OCI-LY7 (cell line): ENCODE data around the gene LBX2. TPM values are rescaled to one million over a fixed set of nuclear protein-coding genes. Genes with fewer than 3 reads are reported as not detected.
A peak's percentile ranks its signal among the peaks of the same experiment; 100 is the strongest.

ENCODE experiments used
- BruUV-seq: library from RNA; stranded (reverse); fragments of 400-500 nt; replicated peaks from 2 replicates; lab custom pipeline; 2021; lab: Mats Ljungman, UMichigan
- CTCF ChIA-PET: fragments of 300-600 bp; sonication (Branson Sonifier 250); formaldehyde crosslinking; loops from one replicate; lab custom pipeline; 2022; ENCODE audit warnings: antibody characterized with exemption; ENCODE audit not compliant: unreplicated experiment; lab: Charles Lee
- POLR2A ChIA-PET: fragments of 300-600 bp; sonication (Branson Sonifier 250); formaldehyde crosslinking; loops from one replicate; lab custom pipeline; 2022; ENCODE audit warnings: antibody characterized with exemption; lab: Charles Lee
- DNase-seq: peaks from one replicate; pipeline ENCODE4 v3.0.0-alpha.2; 2015; ENCODE audit warnings: low spot score
- H2AFZ ChIP-seq: fragments of 200-600 bp; sonication (generic), shearing (Covaris generic); 2 replicates; pipeline ENCODE4 v1.6.1; 2014; ENCODE audit warnings: mild to moderate bottlenecking, antibody characterized with exemption, low read length, moderate library complexity
- H3K27ac ChIP-seq: fragments of 200-600 bp; sonication (generic); 2 replicates; pipeline ENCODE4 v1.5.1; 2014; ENCODE audit warnings: mixed run types, low read depth, mild to moderate bottlenecking, moderate library complexity, low read length, inconsistent platforms; ENCODE audit not compliant: poor library complexity, severe bottlenecking
- H3K36me3 ChIP-seq: fragments of 200-600 bp; sonication (generic); 2 replicates; pipeline ENCODE4 v1.6.1; 2014; ENCODE audit warnings: mild to moderate bottlenecking, antibody characterized with exemption, low read length, moderate library complexity, mixed read lengths; ENCODE audit not compliant: insufficient read depth
- H3K4me1 ChIP-seq: fragments of 200-600 bp; sonication (generic); 2 replicates; pipeline ENCODE4 v1.5.1; 2014; ENCODE audit warnings: mild to moderate bottlenecking, low read length; ENCODE audit not compliant: insufficient read depth, poor library complexity, severe bottlenecking
- H3K4me2 ChIP-seq: fragments of 200-600 bp; sonication (generic); 2 replicates; pipeline ENCODE4 v1.6.1; 2014; ENCODE audit warnings: mild to moderate bottlenecking, low read length
- H3K4me3 ChIP-seq: fragments of 200-600 bp; sonication (generic); 2 replicates; pipeline ENCODE4 v1.5.1; 2014; ENCODE audit warnings: mild to moderate bottlenecking, low read depth, low read length; ENCODE audit not compliant: poor library complexity, severe bottlenecking
- H3K79me2 ChIP-seq: fragments of 200-600 bp; sonication (generic); 2 replicates; pipeline ENCODE4 v1.6.1; 2016; ENCODE audit warnings: low read depth, mild to moderate bottlenecking, low read length, moderate library complexity, mixed read lengths; ENCODE audit not compliant: insufficient read depth
- H3K9me2 ChIP-seq: fragments of 200-600 bp; sonication (generic); 2 replicates; pipeline ENCODE4 v1.6.1; 2016; ENCODE audit warnings: mild to moderate bottlenecking, low read length, mixed read lengths; ENCODE audit not compliant: insufficient read depth
- H3K9me3 ChIP-seq: fragments of 200-600 bp; sonication (generic); 2 replicates; pipeline ENCODE4 v1.6.1; 2014; ENCODE audit warnings: mild to moderate bottlenecking, mixed run types, low read length, mixed read lengths
- H4K20me1 ChIP-seq: fragments of 200-600 bp; sonication (generic); 2 replicates; pipeline ENCODE4 v1.6.1; 2014; ENCODE audit warnings: mild to moderate bottlenecking, antibody characterized with exemption, low read length, moderate library complexity, mixed read lengths; ENCODE audit not compliant: insufficient read depth
- CTCF ChIP-seq: fragments of 200-600 bp; sonication (generic); conservative IDR thresholded peaks from 2 replicates; pipeline ENCODE4 v1.5.1; 2014; ENCODE audit warnings: mild to moderate bottlenecking, antibody characterized with exemption, low read length, moderate library complexity, mixed read lengths
- EZH2phosphoT487 ChIP-seq: fragments of 200-600 bp; sonication (generic); IDR thresholded peaks from 2 replicates; pipeline ENCODE4 v1.6.1; 2018; ENCODE audit warnings: low read depth, borderline replicate concordance, mild to moderate bottlenecking, mixed run types, antibody characterized with exemption, low read length, moderate library complexity, mixed read lengths
- intact Hi-C: fragments of 100-400 bp; cut with micrococcal nuclease; formaldehyde crosslinking; loops from one replicate; pipeline ENCODE4 v1.10.0; 2022; ENCODE audit not compliant: unreplicated experiment
- total RNA-seq, 2 experiments: library from RNA; depleted of rRNA in 1 of 2; stranded (reverse); fragments of >200 nt in 1 of 2; shearing (Covaris generic) in 1 of 2; gene quantifications; 2 replicates each; pipeline ENCODE4 v1.2.3, GENCODE V29; 2014 to 2022

LBX2 gene
- total RNA-seq, 2 experiments from 2014 or later, result not detected

- ChIA-PET POLR2A (interaction anchor here (0.6 kb wide), 1 partner anchor 205 kb away, joined by 4 read pairs; no protein-coding TSS in a partner anchor), CTCF (no interaction called here)
- Histone ChIP-seq H3K36me3 (no peaks in the 10 kb centered on the region), H4K20me1 (no peaks in the 10 kb centered on the region), H2AFZ (no peak overlapping the region), H3K9me2 (no peaks in the 10 kb centered on the region), H3K79me2 (no peaks in the 10 kb centered on the region), H3K4me3 (no peak overlapping the region), H3K4me1 (no peaks in the 10 kb centered on the region), H3K27ac (no peak overlapping the region), H3K9me3 (no peaks in the 10 kb centered on the region), H3K4me2 (peak overlapping the region; percentile 14; the same call in 1 of the 2 replicates)
- intact Hi-C loops, result no loop called here
- no TSS peak for BruUV-seq
- no peak for TF ChIP-seq CTCF
- TF ChIP-seq EZH2phosphoT487, result peak; percentile 82; the same call in 1 of the 2 replicates
- no peak for DNase-seq
These were observed 14.4 kb upstream of the LBX2 start for GRCh38 chr2:74513605-74514367.

DNA sequence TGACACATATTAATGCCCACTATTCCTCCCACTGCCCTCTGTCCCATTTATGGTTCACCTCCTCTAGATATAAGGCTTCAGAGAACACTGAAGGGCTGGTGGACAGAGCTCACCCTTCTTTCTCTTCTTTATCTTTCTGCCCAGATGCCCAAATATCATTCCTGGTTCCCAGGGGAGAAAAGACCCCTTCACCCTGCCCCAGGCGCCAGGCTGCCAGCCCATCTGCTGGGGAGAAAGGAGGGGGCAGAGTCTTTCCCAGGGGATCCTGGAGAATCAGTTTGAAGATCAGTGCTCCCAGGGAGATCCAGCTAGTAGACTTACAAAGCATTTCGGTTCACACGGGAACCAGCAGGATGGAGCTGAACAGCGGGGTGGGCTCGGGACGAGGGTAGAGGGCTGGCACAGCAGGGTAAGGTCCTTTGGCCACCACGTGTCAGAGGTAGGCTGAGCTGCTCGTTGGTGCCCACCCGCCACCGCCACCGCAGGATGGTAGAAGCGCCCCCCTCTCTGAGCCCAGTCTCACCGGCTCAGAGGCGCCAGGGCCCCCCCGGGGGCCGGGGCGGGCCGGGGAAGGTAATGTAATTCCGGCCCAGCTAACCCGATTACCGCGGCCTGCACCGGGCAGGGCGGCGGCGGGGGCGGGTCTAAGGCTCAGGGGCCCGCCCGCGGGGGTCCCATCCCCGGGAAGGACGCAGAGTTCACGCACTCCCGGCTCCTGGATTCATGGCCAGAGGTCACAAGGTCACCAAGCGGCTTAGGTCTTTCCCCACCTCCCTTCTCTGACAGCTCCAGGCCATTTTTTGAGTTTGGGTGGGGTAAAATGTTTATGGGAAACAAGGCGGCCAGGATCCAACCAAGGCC is 13.6 kb upstream of the LBX2 start:
- no peak overlapping the region for H3K4me3 ChIP-seq
- no peaks in the 10 kb centered on the region for H3K9me2 ChIP-seq
- H3K36me3 ChIP-seq, result no peaks in the 10 kb centered on the region
- no peaks in the 10 kb centered on the region for H3K9me3 ChIP-seq
- H3K79me2 ChIP-seq, result no peaks in the 10 kb centered on the region
- no peak overlapping the region for H2AFZ ChIP-seq
- intact Hi-C loops, result no loop called here
- H3K27ac ChIP-seq, result no peak overlapping the region
- POLR2A ChIA-PET, result interaction anchor here (0.6 kb wide), 1 partner anchor 58 kb away, joined by 3 read pairs; the partner anchor contains the start of gene INO80B
- BruUV-seq, result no TSS peak
- H4K20me1 ChIP-seq, result no peaks in the 10 kb centered on the region
- H3K4me1 ChIP-seq, result peaks cover 7% of the 10 kb centered on the region
- no peak overlapping the region for H3K4me2 ChIP-seq
- no peak for TF ChIP-seq EZH2phosphoT487
- no peak for TF ChIP-seq CTCF
- DNase-seq, result no peak
- CTCF ChIA-PET, result no interaction called here
